GM23338 (cell line): ENCODE data around the gene CXCL9.

Experiments used
- EZH2 ChIP-seq: fragments of 200-600 bp; sonication (generic); IDR thresholded peaks from one replicate; pipeline ENCODE4 v1.8.0; 2017; ENCODE audit warnings: antibody characterized with exemption, mild to moderate bottlenecking, low read depth; ENCODE audit not compliant: unreplicated experiment
- EZH2phosphoT487 ChIP-seq: fragments of 200-600 bp; sonication (generic); IDR thresholded peaks from one replicate; pipeline ENCODE4 v1.8.1; 2018; ENCODE audit warnings: antibody characterized with exemption; ENCODE audit not compliant: unreplicated experiment
- REST ChIP-seq: IDR thresholded peaks from one replicate; pipeline ENCODE4 v1.6.1; 2018; ENCODE audit warnings: antibody characterized with exemption; ENCODE audit not compliant: unreplicated experiment
- TF ChIP-seq, protein P1 (sequence below), 2 experiments: fragments of 200-600 bp in 1 of 2; sonication (generic) in 1 of 2; conservative IDR thresholded peaks; 2 replicates each; pipeline versions ENCODE4 v1.5.1 to v1.6.1; 2016 to 2017; ENCODE audit warnings: antibody characterized with exemption in 2 of 2, low read depth in 2 of 2, mild to moderate bottlenecking in 2 of 2, moderate library complexity in 1 of 2

GRCh38 chr4:75973766-75974165 lies 33.5 kb downstream of the CXCL9 start:
- TF ChIP-seq REST (no peak), EZH2phosphoT487 (peak; percentile 50), EZH2 (no peak)
- TF ChIP-seq, protein P1, sequence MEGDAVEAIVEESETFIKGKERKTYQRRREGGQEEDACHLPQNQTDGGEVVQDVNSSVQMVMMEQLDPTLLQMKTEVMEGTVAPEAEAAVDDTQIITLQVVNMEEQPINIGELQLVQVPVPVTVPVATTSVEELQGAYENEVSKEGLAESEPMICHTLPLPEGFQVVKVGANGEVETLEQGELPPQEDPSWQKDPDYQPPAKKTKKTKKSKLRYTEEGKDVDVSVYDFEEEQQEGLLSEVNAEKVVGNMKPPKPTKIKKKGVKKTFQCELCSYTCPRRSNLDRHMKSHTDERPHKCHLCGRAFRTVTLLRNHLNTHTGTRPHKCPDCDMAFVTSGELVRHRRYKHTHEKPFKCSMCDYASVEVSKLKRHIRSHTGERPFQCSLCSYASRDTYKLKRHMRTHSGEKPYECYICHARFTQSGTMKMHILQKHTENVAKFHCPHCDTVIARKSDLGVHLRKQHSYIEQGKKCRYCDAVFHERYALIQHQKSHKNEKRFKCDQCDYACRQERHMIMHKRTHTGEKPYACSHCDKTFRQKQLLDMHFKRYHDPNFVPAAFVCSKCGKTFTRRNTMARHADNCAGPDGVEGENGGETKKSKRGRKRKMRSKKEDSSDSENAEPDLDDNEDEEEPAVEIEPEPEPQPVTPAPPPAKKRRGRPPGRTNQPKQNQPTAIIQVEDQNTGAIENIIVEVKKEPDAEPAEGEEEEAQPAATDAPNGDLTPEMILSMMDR (conservative IDR thresholded peaks at IDR 0.05; ENCODE audit: low read depth in 2 of 2) = no peak
